Measurements from ENCODE around the gene DAND5. TPM values are rescaled to one million over a fixed set of nuclear protein-coding genes. Genes with fewer than 3 reads are reported as not detected.

The DAND5 gene
- total and polyA plus RNA-seq, 10 of the 15 experiments (the other 5 are each of a cell fraction or from before 2014, with no cell fraction given) = 0.06 to 0.15 (median 0.12) TPM; not detected in 5

- TF ChIP-seq CUX1 (IDR thresholded peaks at IDR 0.05; ENCODE audit: insufficient replicate concordance, low read depth, low read length) = no peak
- TF ChIP-seq BRCA1 (IDR thresholded peaks at IDR 0.05; ENCODE audit: low read depth, low read length) = no peak
- TF ChIP-seq KDM1A (IDR thresholded peaks at IDR 0.05; ENCODE audit: borderline replicate concordance) = no peak
- no peak for TF ChIP-seq RUNX3 (IDR thresholded peaks at IDR 0.05; ENCODE audit: low read length)
- no peak for TF ChIP-seq ZNF384 (IDR thresholded peaks at IDR 0.05; ENCODE audit: borderline replicate concordance, low read depth, low read length)
Observed at GRCh38 chr19:13017306-13018034, 48.1 kb downstream of the DAND5 start (continued).

Data from GM12878 (cell line).